BE2C (cell line): ENCODE data around the gene NCK1.
"Not testable (repeated sequence)": the region's sequence is repeated elsewhere in the genome, so short reads cannot be mapped to it uniquely, and the experiment has no call there.

Experiments
- DNase-seq: peaks from one replicate; pipeline ENCODE4 v3.0.0-alpha.2; 2020
- H3K27me3 ChIP-seq: fragments of 250-450 bp; sonication (Bioruptor Pico); 2 replicates; pipeline ENCODE4 v1.5.1; 2020; ENCODE audit warnings: mild to moderate bottlenecking
- H3K36me3 ChIP-seq: fragments of 250-450 bp; sonication (Bioruptor Pico); 2 replicates; pipeline ENCODE4 v1.5.1; 2020; ENCODE audit warnings: mild to moderate bottlenecking
- H3K4me1 ChIP-seq: fragments of 250-450 bp; sonication (Bioruptor Pico); 2 replicates; pipeline ENCODE4 v1.5.1; 2020
- H3K4me3 ChIP-seq: 2 replicates; pipeline ENCODE4 v1.5.1; 2011; ENCODE audit warnings: low read depth, low read length
- H3K9me3 ChIP-seq: fragments of 250-450 bp; sonication (Bioruptor Pico); 2 replicates; pipeline ENCODE4 v1.5.1; 2020
- CTCF ChIP-seq: IDR thresholded peaks from 2 replicates; pipeline ENCODE4 v1.5.1; 2012; ENCODE audit warnings: mild to moderate bottlenecking, low read depth, low read length

NCK1 gene

GRCh38 chr3:136959599-136959998 lies 97.6 kb downstream of the NCK1 start:
- no peak for DNase-seq
- Histone ChIP-seq H3K4me3 (no peak overlapping the region), H3K36me3 (peaks cover 9% of the 10 kb centered on the region), H3K9me3 (no peaks in the 10 kb centered on the region), H3K27me3 (no peaks in the 10 kb centered on the region), H3K4me1 (no peaks in the 10 kb centered on the region)
- no peak for TF ChIP-seq CTCF

- DNase-seq = no peak
- H3K4me1 ChIP-seq = no peaks in the 10 kb centered on the region
- peaks cover 9% of the 10 kb centered on the region for H3K36me3 ChIP-seq
- H3K27me3 ChIP-seq = no peaks in the 10 kb centered on the region
- no peak for TF ChIP-seq CTCF
- H3K9me3 ChIP-seq = no peaks in the 10 kb centered on the region
- H3K4me3 ChIP-seq = no peak overlapping the region
Measured at GRCh38 chr3:136960838-136961836, 99.1 kb downstream of the NCK1 start.

DNA sequence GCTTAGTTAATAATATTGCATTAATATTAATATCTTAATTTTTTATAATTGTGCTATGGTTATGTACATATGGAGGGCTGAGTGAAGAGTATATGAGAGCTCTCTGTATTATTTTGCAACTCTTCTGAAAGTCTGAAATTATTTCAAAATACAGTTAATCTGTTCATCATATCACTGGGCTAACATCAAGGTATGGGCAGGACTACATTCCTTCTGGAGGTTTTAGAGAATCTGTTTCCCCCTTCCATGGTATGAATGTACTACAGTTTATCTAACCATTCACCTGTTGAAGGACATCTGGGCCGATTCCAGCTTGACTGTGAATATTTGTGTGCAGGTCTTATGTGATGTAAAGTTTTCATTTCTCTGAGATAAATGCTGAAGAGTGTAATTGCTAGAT lies 100.9 kb downstream of the NCK1 start:
- Histone ChIP-seq H3K36me3 (peaks cover 9% of the 10 kb centered on the region), H3K4me1 (no peaks in the 10 kb centered on the region), H3K9me3 (no peaks in the 10 kb centered on the region), H3K4me3 (no peak overlapping the region), H3K27me3 (no peaks in the 10 kb centered on the region)
- TF ChIP-seq CTCF = no peak
- DNase-seq = no peak

GRCh38 chr3:136969539-136969938 lies 107.5 kb downstream of the NCK1 start:
- H3K4me3 ChIP-seq, DNase-seq, H3K9me3 ChIP-seq, H3K36me3 ChIP-seq, H3K4me1 ChIP-seq, H3K27me3 ChIP-seq: not testable (repeated sequence)

DNA sequence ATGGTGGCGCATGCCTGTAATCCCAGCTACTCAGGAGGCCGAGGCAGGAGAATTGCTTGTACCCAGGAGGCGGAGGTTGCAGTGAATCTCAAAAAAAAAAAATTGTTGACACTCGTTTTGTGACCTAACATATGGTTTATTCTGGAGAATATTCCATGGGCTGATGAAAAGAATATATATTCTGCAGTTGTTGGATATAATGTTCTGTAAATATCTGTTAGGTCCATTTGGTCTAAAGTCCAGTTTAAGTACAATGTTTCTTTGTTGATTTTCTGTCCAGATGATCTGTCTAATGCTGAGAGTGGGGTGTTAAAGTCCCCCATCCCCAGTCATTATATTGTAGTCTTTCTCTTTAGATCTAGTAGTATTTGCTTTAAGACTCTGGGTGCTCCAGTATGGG lies 111.3 kb downstream of the NCK1 start:
- H3K36me3 ChIP-seq = no peaks in the 10 kb centered on the region
- H3K4me1 ChIP-seq = peaks cover 2% of the 10 kb centered on the region
- H3K9me3 ChIP-seq = no peaks in the 10 kb centered on the region; the same call in 1 of the 2 replicates
- no peaks in the 10 kb centered on the region for H3K27me3 ChIP-seq
- no peak for DNase-seq
- H3K4me3 ChIP-seq = no peak overlapping the region
- no peak for TF ChIP-seq CTCF

- no peaks in the 10 kb centered on the region; the same call in 1 of the 2 replicates for H3K9me3 ChIP-seq
- peaks cover 13% of the 10 kb centered on the region for H3K4me1 ChIP-seq
- H3K36me3 ChIP-seq = no peaks in the 10 kb centered on the region
- no peak for TF ChIP-seq CTCF
- no peak for DNase-seq
- H3K4me3 ChIP-seq = no peak overlapping the region
- H3K27me3 ChIP-seq = no peaks in the 10 kb centered on the region
Measured at GRCh38 chr3:136974670-136975069, 112.7 kb downstream of the NCK1 start.
